A549 (cell line): Measurements from ENCODE around the gene ATG4D. TPM values are rescaled to one million over a fixed set of nuclear protein-coding genes. Genes with fewer than 3 reads are reported as not detected.
"Not testable (repeated sequence)": the region's sequence is repeated elsewhere in the genome, so short reads cannot be mapped to it uniquely, and the experiment has no call there.

Experiments
- ATAC-seq, 2 experiments: fragments of 200-7000 bp in 1 of 2; fragments of >200 bp in 1 of 2; cut with Nextera tagmentation in 1 of 2; cut with Tn5 transposase in 1 of 2; 3 replicates each; pipeline versions ENCODE4 v1.8.0 to v1.9.1; 2018 to 2020; ENCODE audit warnings: mild to moderate bottlenecking in 1 of 2, moderate library complexity in 1 of 2
- CTCF ChIA-PET: fragments of 300-600 bp; sonication (Branson Sonifier 250); formaldehyde crosslinking; extraction: SDS; loops from one replicate; lab custom pipeline; 2021; ENCODE audit warnings: antibody characterized with exemption, inconsistent platforms; lab: Yijun Ruan, JAX
- POLR2A ChIA-PET: fragments of 350-600 bp; formaldehyde crosslinking; extraction: SDS; loops from one replicate; lab custom pipeline; 2021; ENCODE audit warnings: antibody characterized with exemption, inconsistent platforms; lab: Yijun Ruan, JAX
- DNase-seq, 2 experiments: peaks; one replicate each; pipeline versions ENCODE4 v3.0.0 to v3.0.0-alpha.2; 2011 to 2016; ENCODE audit warnings: low read depth in 1 of 2, low spot score in 1 of 2
- FAIRE-seq: peaks from 2 replicates; lab custom pipeline; 2011; peaks lifted over from hg19 to GRCh38; lab: Jason Lieb, UNC
- H3K27ac ChIP-seq, 2 experiments: fragments of >200 bp; sonication (Bioruptor Twin); formaldehyde crosslinking; 3 replicates each; pipeline ENCODE4 v1.5.1; 2016 to 2017
- H3K4me1 ChIP-seq: fragments of >200 bp; sonication (Bioruptor Twin); formaldehyde crosslinking; 3 replicates; pipeline ENCODE4 v1.6.1; 2016
- H3K4me2 ChIP-seq: fragments of >200 bp; sonication (Bioruptor Twin); formaldehyde crosslinking; 3 replicates; pipeline ENCODE4 v1.6.1; 2016
- H3K4me3 ChIP-seq: fragments of >200 bp; sonication (Bioruptor Twin); formaldehyde crosslinking; 3 replicates; pipeline ENCODE4 v1.5.1; 2016
- H3K9me3 ChIP-seq: fragments of >200 bp; sonication (Bioruptor Twin); formaldehyde crosslinking; 3 replicates; pipeline ENCODE4 v1.6.1; 2016
- CHD4 ChIP-seq: fragments of 200-600 bp; sonication (generic); IDR thresholded peaks from 2 replicates; pipeline ENCODE4 v1.6.1; 2016; ENCODE audit warnings: antibody characterized with exemption, mild to moderate bottlenecking, borderline replicate concordance
- EHF ChIP-seq: fragments of 250-450 bp; sonication (Bioruptor Pico); IDR thresholded peaks from 2 replicates; pipeline ENCODE4 v1.5.0; 2020; ENCODE audit warnings: mild to moderate bottlenecking
- EP300 ChIP-seq, 2 experiments: fragments of >200 bp; sonication (Bioruptor Twin); formaldehyde crosslinking; IDR thresholded peaks; 2 replicates in 1 of 2; 3 replicates in 1 of 2; pipeline ENCODE4 v1.6.1; 2016 to 2017
- FOSL2 ChIP-seq, 2 experiments: fragments of 450-650 bp in 1 of 2; fragments of >200 bp in 1 of 2; sonication (Bioruptor Twin) in 1 of 2; formaldehyde crosslinking; IDR thresholded peaks; 2 replicates each; pipeline versions ENCODE4 v1.5.0 to v1.6.1; 2016 to 2020; ENCODE audit warnings: mild to moderate bottlenecking in 1 of 2, moderate library complexity in 1 of 2
- HOXB5 ChIP-seq: fragments of 250-450 bp; sonication (Bioruptor Pico); IDR thresholded peaks from 2 replicates; pipeline ENCODE4 v1.5.0; 2020; ENCODE audit warnings: mild to moderate bottlenecking, moderate library complexity
- KDM1A ChIP-seq: fragments of 200-600 bp; sonication (generic); IDR thresholded peaks from 2 replicates; pipeline ENCODE4 v1.6.1; 2016; ENCODE audit warnings: low read depth, mild to moderate bottlenecking
- MAZ ChIP-seq: fragments of 150-350 bp; IDR thresholded peaks from 2 replicates; pipeline ENCODE4 v1.6.1; 2014; ENCODE audit warnings: antibody characterized with exemption, low read depth, low read length, borderline replicate concordance
- MYC ChIP-seq: IDR thresholded peaks from 2 replicates; pipeline ENCODE4 v1.6.1; 2012; ENCODE audit warnings: mild to moderate bottlenecking, inconsistent platforms, low read length, improper control_type of control experiment, borderline replicate concordance
- NPAS2 ChIP-seq: fragments of 250-450 bp; sonication (Bioruptor Pico); IDR thresholded peaks from 2 replicates; pipeline ENCODE4 v1.8.0; 2022; ENCODE audit warnings: mild to moderate bottlenecking, moderate library complexity, borderline replicate concordance
- RCOR1 ChIP-seq: fragments of 150-350 bp; IDR thresholded peaks from 2 replicates; pipeline ENCODE4 v1.6.1; 2014; ENCODE audit warnings: antibody characterized with exemption, low read length, low read depth
- RFX5 ChIP-seq: fragments of 450-650 bp; IDR thresholded peaks from 2 replicates; pipeline ENCODE4 v1.7.1; 2014; ENCODE audit warnings: antibody characterized with exemption, mild to moderate bottlenecking, moderate library complexity
- ZC3H11A ChIP-seq: fragments of 450-650 bp; IDR thresholded peaks from 2 replicates; pipeline ENCODE4 v1.6.1; 2014; ENCODE audit warnings: antibody characterized with exemption, mild to moderate bottlenecking
- ZNF302 ChIP-seq: fragments of 250-450 bp; sonication (Bioruptor Pico); IDR thresholded peaks from 2 replicates; pipeline ENCODE4 v1.9.0; 2021; ENCODE audit warnings: inconsistent platforms, mild to moderate bottlenecking, moderate library complexity
- WGBS: methylation state at CpG from one replicate; pipeline ENCODE4 v1.1.6; 2017; ENCODE audit errors: missing lambda C conversion rate; 5-methylcytosine and 5-hydroxymethylcytosine counted together
- polyA plus RNA-seq, 4 experiments: library from polyadenylated mRNA; depleted of rRNA in 3 of 4; stranded (reverse); fragments of >200 nt; fragmentation: RNase III in 1 of 4; extraction: RNeasy Plus Mini Kit Qiagen cat#74134 plus additional on column Dnase treatment in 1 of 4; gene quantifications; 2 replicates in 3 of 4; 3 replicates in 1 of 4; pipeline ENCODE4 v1.2.3, GENCODE V29; 2011 to 2017
- TF ChIP-seq, protein P1 (sequence below): IDR thresholded peaks from 2 replicates; pipeline ENCODE4 v1.6.1; 2012

Gene ATG4D
- polyA plus RNA-seq, 2 of the 4 experiments (the other 2 are of a cell fraction) = 7.3 to 10.7 TPM

DNA sequence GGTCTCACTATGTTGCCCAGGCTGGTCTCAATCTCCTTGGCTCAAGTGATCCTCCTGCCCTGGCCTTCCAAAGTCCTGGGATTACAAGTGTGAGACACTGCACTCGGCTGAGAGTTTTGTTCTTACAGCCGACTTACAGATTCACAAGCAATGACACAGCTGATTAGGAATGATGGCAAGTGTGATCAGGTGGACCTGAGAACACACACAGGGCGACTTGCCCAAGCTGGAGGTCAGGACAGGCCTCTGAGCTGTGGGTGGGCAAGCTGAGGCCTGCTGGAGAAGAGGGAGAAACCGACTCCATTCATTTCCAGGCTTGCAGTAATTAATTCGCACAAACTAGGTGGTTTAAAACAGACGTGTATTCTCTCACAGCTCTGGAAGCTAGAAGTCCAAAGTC, 8.1 kb upstream of the ATG4D start (continued):
- TF ChIP-seq EP300 (IDR thresholded peaks at IDR 0.05) (no peak), MAZ (no peak), RFX5 (no peak)
- TF ChIP-seq, protein P1, sequence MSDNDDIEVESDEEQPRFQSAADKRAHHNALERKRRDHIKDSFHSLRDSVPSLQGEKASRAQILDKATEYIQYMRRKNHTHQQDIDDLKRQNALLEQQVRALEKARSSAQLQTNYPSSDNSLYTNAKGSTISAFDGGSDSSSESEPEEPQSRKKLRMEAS = no peak

DNA sequence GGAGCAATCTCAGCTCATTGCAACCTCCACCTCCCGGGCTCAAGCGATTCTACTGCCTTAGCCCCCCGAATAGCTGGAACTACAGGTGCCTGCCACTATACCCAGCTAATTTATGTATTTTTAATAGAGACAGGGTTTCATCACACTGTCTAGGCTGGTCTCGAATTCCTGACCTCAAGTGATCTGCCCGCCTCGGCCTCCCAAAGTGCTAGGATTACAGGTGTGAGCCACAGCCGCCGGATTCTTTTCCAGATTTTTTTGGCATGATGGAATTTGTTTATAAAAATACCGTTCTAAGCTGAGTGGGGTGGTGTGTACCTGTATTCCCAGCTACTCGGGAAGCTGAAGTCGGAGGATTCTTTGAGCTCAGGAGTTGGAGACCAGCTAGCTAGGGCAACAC, 6.0 kb upstream of the ATG4D start:
- no peak overlapping the region for H3K4me2 ChIP-seq
- H3K4me3 ChIP-seq = no peak overlapping the region
- ATAC-seq (no peak), FAIRE-seq (no peak), DNase-seq (no peak)
- no peaks in the 10 kb centered on the region for H3K4me1 ChIP-seq
- ChIA-PET POLR2A (interaction anchor here (0.6 kb wide), 3 partner anchors 27 to 35 kb away, joined by 3 read pairs; partner anchors contain the start of gene KEAP1), CTCF (interaction anchor here (0.8 kb wide), 1 partner anchor 27 kb away, joined by 3 read pairs; no protein-coding TSS in a partner anchor)
- no peak overlapping the region for H3K27ac ChIP-seq
- WGBS = 49% methylated on average over 11 of the region's 11 CpGs
- H3K9me3 ChIP-seq = no peaks in the 10 kb centered on the region
- TF ChIP-seq HOXB5 (CRISPR knock-in tag) = no peak

DNA sequence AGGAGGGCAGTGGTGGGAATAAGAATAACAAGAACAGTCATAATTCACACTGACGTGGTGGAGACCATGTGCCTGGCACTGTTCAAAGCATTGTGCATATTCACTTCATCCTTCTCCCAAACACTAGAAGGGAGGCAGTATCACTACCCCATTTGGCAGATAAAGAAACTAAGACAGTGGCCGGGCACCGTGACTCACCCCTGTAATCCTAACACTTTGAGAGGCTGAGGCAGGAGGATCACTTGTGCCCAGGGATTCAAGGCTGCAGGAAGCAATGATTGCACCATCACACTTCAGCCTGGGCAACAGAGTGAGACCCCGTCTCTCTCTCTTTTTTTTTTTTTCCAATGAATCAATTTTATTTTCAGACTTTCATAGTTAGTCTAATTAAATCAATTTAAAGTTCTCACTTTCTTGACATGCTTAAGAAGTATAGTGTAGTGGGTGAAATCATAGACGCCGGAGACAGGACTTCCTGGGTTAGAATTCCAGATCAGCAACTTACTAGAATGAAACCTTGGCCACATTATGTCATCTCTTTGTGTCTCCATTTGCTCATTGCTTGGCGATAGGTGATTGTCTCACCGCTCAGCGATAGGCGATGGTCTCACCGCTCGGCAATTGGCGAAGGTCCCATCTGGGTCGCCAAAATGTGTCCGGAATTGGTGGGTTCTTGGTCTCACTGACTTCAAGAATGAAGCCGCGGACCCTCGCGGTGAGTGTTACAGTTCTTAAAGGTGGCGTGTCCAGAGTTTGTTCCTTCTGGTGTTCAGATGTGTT, 5.3 kb upstream of the ATG4D start:
- Histone ChIP-seq H3K4me2 (no peak overlapping the region), H3K27ac (no peak overlapping the region), H3K4me1 (no peaks in the 10 kb centered on the region)
- DNase-seq (no peak), FAIRE-seq (no peak)
- TF ChIP-seq CHD4 (no peak), NPAS2 (CRISPR knock-in tag) (no peak), FOSL2 (IDR thresholded peaks at IDR 0.05) (no peak), FOSL2 (CRISPR knock-in tag; IDR thresholded peaks at IDR 0.05) (no peak), EHF (no peak)
- TF ChIP-seq, all 56 proteins: peak for 0
- WGBS = 66% methylated on average over 20 of the region's 20 CpGs
- ChIA-PET CTCF (interaction anchor here (0.8 kb wide), 1 partner anchor 28 kb away, joined by 3 read pairs; no protein-coding TSS in a partner anchor), POLR2A (interaction anchor here (0.6 kb wide), 3 partner anchors 28 to 36 kb away, joined by 3 read pairs; partner anchors contain the start of gene KEAP1)
- no peak; a peak in 1 of 6 replicates for ATAC-seq
- H3K9me3 ChIP-seq = no peaks in the 10 kb centered on the region
- H3K4me3 ChIP-seq = no peak overlapping the region

DNA sequence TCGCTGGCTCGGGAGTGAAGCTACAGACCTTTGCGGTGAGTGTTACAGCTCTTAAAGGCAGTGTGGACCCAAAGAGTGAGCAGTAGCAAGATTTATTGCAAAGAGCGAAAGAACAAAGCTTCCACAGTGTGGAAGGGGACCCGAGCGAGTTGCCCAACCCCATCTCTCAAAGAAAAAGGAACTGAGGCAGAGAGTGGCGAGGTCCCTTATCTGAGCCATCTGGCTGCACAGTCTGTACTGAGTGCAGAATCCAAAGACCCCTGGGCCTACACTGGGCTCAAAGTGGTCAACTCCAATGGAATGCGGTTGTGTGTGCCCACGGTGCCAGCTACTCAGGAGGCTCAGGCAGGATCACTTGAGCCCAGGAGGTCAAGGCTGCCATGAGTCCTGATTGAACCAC, 4.7 kb upstream of the ATG4D start:
- WGBS = 83% methylated on average over 7 of the region's 9 CpGs
- H3K4me2 ChIP-seq, H3K4me1 ChIP-seq, ATAC-seq, H3K27ac ChIP-seq, H3K9me3 ChIP-seq, FAIRE-seq, DNase-seq, POLR2A ChIA-PET, H3K4me3 ChIP-seq: not testable (repeated sequence)
- CTCF ChIA-PET = interaction anchor here (0.9 kb wide), 1 partner anchor 13 kb away, joined by 3 read pairs; no protein-coding TSS in a partner anchor

DNA sequence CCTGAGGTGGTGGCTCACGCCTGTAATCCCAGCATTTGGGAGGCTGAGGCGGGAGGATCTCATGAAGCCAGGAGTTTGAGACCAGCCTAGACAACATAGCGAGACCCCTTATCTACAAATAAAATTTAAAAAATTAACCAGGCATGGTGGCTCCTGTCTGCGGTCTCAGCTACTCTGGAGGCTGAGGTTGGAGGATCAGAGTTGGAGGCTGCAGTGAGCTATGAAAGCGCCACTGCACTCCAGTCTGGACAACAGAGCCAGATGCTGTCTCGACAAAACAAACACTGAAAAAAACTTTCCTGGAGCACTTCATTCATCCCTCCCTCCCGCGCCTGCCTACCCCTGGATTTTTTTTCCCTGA, 665 bp upstream of the ATG4D start:
- DNase-seq (no peak), ATAC-seq (no peak), FAIRE-seq (no peak)
- H3K4me3 ChIP-seq = peak overlapping the region; percentile 94
- CTCF ChIA-PET = interaction anchor here (0.6 to 2.9 kb wide), 7 partner anchors 9 to 583 kb away, joined by 3 to 26 read pairs (median 6); partner anchors contain the start of genes CDKN2D, DNM2, KRI1 and S1PR5
- H3K4me1 ChIP-seq = peaks cover 6% of the 10 kb centered on the region; the same call in 2 of the 3 replicates
- POLR2A ChIA-PET = interaction anchor here (0.7 kb wide), 1 partner anchor 10 kb away, joined by 5 read pairs; no protein-coding TSS in a partner anchor
- 65% methylated on average over 8 of the region's 8 CpGs for WGBS
- no peaks in the 10 kb centered on the region for H3K9me3 ChIP-seq
- peak overlapping the region; percentile 66 for H3K4me2 ChIP-seq
- TF ChIP-seq ZC3H11A (no peak), ZNF302 (CRISPR knock-in tag) (no peak), MYC (no peak), HOXB5 (CRISPR knock-in tag) (no peak), RCOR1 (no peak), KDM1A (no peak)
- peak overlapping the region in 1 of 2 experiments; percentile 99; a peak in 3 of 6 replicates for H3K27ac ChIP-seq
